ENCODE results near the gene ASPA.
"Not testable (repeated sequence)": the region's sequence is repeated elsewhere in the genome, so short reads cannot be mapped to it uniquely, and the experiment has no call there.

Gene ASPA

GRCh38 chr17:3448059-3448665 is 27.6 kb upstream of the ASPA start:
- Mint-ChIP-seq H3K27me3 (ENCODE audit: low read depth, poor library complexity) (peaks cover 7% of the 10 kb centered on the region), H3K4me1 (no peaks in the 10 kb centered on the region), H3K4me3 (no peak overlapping the region), H3K27ac (no peak overlapping the region), H3K36me3 (ENCODE audit: low read depth) (no peaks in the 10 kb centered on the region), H3K9me3 (no peaks in the 10 kb centered on the region)
- DNase-seq: no peak
- TF ChIP-seq CTCF (IDR thresholded peaks at IDR 0.05): no peak

GRCh38 chr17:3466355-3466754 is 9.4 kb upstream of the ASPA start:
- not testable (repeated sequence) for H3K4me3 Mint-ChIP-seq; H3K27me3 Mint-ChIP-seq (ENCODE audit: low read depth, poor library complexity); H3K9me3 Mint-ChIP-seq; H3K4me1 Mint-ChIP-seq; H3K27ac Mint-ChIP-seq; H3K36me3 Mint-ChIP-seq (ENCODE audit: low read depth); DNase-seq

- Mint-ChIP-seq H3K27ac (no peak overlapping the region), H3K36me3 (ENCODE audit: low read depth) (no peaks in the 10 kb centered on the region), H3K4me3 (no peak overlapping the region), H3K4me1 (no peaks in the 10 kb centered on the region), H3K27me3 (ENCODE audit: low read depth, poor library complexity) (peaks cover 3% of the 10 kb centered on the region), H3K9me3 (peaks cover 4% of the 10 kb centered on the region)
- no peak for DNase-seq
- no peak for TF ChIP-seq CTCF (IDR thresholded peaks at IDR 0.05)
These were observed 6.3 kb upstream of the ASPA start for GRCh38 chr17:3469529-3469928.

- H3K9me3 Mint-ChIP-seq: peaks cover 4% of the 10 kb centered on the region
- no peaks in the 10 kb centered on the region for H3K4me1 Mint-ChIP-seq
- no peak for DNase-seq
- no peak for TF ChIP-seq CTCF (IDR thresholded peaks at IDR 0.05)
- H3K36me3 Mint-ChIP-seq (ENCODE audit: low read depth): no peaks in the 10 kb centered on the region
- no peak within 1 kb of the TSS for H3K27ac Mint-ChIP-seq
- peaks cover 6% of the 10 kb centered on the region for H3K27me3 Mint-ChIP-seq (ENCODE audit: low read depth, poor library complexity)
- no peak within 1 kb of the TSS for H3K4me3 Mint-ChIP-seq
These were observed 4.2 kb upstream of the ASPA start, which contains the start of gene SPATA22 for GRCh38 chr17:3471599-3471998. Gene SPATA22 (minus strand): TSS chr17:3471819. CDS start chr17:3469325, 2,494 bp downstream.

GRCh38 chr17:3472137-3472536 is 3.7 kb upstream of the ASPA start:
- no peaks in the 10 kb centered on the region for H3K36me3 Mint-ChIP-seq (ENCODE audit: low read depth)
- peaks cover 6% of the 10 kb centered on the region for H3K27me3 Mint-ChIP-seq (ENCODE audit: low read depth, poor library complexity)
- no peak overlapping the region for H3K4me3 Mint-ChIP-seq
- no peaks in the 10 kb centered on the region for H3K4me1 Mint-ChIP-seq
- H3K27ac Mint-ChIP-seq: no peak overlapping the region
- H3K9me3 Mint-ChIP-seq: peaks cover 4% of the 10 kb centered on the region
- no peak for TF ChIP-seq CTCF (IDR thresholded peaks at IDR 0.05)
- DNase-seq: no peak

GRCh38 chr17:3474212-3474611 is 1.6 kb upstream of the ASPA start:
- Mint-ChIP-seq H3K27me3 (ENCODE audit: low read depth, poor library complexity) (peaks cover 10% of the 10 kb centered on the region), H3K36me3 (ENCODE audit: low read depth) (no peaks in the 10 kb centered on the region), H3K9me3 (peaks cover 4% of the 10 kb centered on the region), H3K27ac (no peak overlapping the region), H3K4me3 (no peak overlapping the region), H3K4me1 (no peaks in the 10 kb centered on the region)
- no peak for DNase-seq
- no peak for TF ChIP-seq CTCF (IDR thresholded peaks at IDR 0.05)
